AG04449 (cell line): ENCODE data around the gene VSIR.

ENCODE experiments used
- CTCF ChIA-PET: fragments of 350-600 bp; formaldehyde crosslinking; extraction: SDS; loops from one replicate; lab custom pipeline; 2021; ENCODE audit warnings: antibody characterized with exemption; lab: Yijun Ruan, JAX
- POLR2A ChIA-PET: fragments of 400-600, 350-600 bp; formaldehyde crosslinking; extraction: SDS; loops from one replicate; lab custom pipeline; 2020; ENCODE audit warnings: antibody characterized with exemption, inconsistent platforms; lab: Yijun Ruan, JAX
- DNase-seq: peaks from one replicate; pipeline ENCODE4 v3.0.0-alpha.2; 2010; ENCODE audit warnings: low read depth, low spot score
- H3K4me3 ChIP-seq: 2 replicates; pipeline ENCODE4 v1.5.1; 2011; ENCODE audit warnings: low read depth, mild to moderate bottlenecking, control low read depth, low read length
- TF ChIP-seq, protein P1 (sequence below): IDR thresholded peaks from one replicate; pipeline ENCODE4 v1.5.1; 2011; ENCODE audit warnings: mild to moderate bottlenecking, moderate library complexity, low read length, control low read depth, inconsistent platforms; ENCODE audit not compliant: insufficient read depth; ENCODE audit errors: missing control alignments

Gene VSIR

DNA sequence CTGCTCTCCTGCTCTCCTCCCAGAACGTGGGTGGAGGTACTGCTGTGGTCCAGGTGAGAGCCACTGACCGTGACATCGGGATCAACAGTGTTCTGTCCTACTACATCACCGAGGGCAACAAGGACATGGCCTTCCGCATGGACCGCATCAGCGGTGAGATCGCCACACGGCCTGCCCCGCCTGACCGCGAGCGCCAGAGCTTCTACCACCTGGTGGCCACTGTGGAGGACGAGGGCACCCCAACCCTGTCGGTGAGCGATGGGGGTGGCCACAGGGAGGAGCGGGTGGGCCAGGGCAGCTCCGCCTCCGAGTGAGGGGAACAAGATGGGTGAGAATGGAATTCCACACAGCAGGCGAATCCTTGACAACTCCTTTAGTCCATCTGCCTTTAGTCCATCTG is 31.6 kb downstream of the VSIR start:
- TF ChIP-seq, protein P1, sequence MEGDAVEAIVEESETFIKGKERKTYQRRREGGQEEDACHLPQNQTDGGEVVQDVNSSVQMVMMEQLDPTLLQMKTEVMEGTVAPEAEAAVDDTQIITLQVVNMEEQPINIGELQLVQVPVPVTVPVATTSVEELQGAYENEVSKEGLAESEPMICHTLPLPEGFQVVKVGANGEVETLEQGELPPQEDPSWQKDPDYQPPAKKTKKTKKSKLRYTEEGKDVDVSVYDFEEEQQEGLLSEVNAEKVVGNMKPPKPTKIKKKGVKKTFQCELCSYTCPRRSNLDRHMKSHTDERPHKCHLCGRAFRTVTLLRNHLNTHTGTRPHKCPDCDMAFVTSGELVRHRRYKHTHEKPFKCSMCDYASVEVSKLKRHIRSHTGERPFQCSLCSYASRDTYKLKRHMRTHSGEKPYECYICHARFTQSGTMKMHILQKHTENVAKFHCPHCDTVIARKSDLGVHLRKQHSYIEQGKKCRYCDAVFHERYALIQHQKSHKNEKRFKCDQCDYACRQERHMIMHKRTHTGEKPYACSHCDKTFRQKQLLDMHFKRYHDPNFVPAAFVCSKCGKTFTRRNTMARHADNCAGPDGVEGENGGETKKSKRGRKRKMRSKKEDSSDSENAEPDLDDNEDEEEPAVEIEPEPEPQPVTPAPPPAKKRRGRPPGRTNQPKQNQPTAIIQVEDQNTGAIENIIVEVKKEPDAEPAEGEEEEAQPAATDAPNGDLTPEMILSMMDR, result no peak
- POLR2A ChIA-PET, result no interaction called here
- CTCF ChIA-PET, result interaction anchor here (1.3 to 2.0 kb wide), 3 partner anchors 9 to 31 kb away, joined by 3 to 5 read pairs (median 5); partner anchors contain the start of gene VSIR
- no peak for DNase-seq
- no peak overlapping the region for H3K4me3 ChIP-seq

DNA sequence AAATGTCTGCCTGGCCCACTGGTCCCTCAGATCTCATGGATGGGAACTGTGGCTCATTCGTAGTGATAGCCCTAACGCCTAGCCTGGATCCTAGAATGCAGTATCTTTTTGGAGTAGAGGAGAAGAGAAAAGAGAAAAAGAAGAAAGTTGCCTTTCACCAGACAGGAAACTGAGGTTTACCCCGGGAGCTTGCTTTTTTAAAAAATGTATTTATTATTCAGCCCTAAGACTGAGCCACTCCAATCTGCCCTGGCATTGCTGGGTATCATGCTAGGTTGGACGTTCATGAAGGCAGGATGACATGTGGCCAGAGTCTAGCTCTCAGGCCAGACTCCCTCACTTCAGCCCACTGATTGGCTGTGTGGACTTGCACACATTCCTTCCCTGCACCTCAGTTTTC is 32.3 kb downstream of the VSIR start:
- TF ChIP-seq, protein P1, result no peak
- ChIA-PET CTCF (interaction anchor here (0.8 to 2.0 kb wide), 2 partner anchors 8 to 37 kb away, joined by 3 to 5 read pairs; no protein-coding TSS in a partner anchor), POLR2A (no interaction called here)
- no peak overlapping the region for H3K4me3 ChIP-seq
- DNase-seq, result no peak

- ChIA-PET CTCF (interaction anchor here (1.2 kb wide), 1 partner anchor 33 kb away, joined by 3 read pairs; the partner anchor contains the start of gene VSIR), POLR2A (no interaction called here)
- TF ChIP-seq, protein P1, result no peak
- H3K4me3 ChIP-seq, result no peak overlapping the region
- peak; percentile 16 for DNase-seq
Observed at GRCh38 chr10:71740069-71740653, 33.2 kb downstream of the VSIR start.

GRCh38 chr10:71739358-71739900 is 33.9 kb downstream of the VSIR start:
- TF ChIP-seq, protein P1, result no peak
- POLR2A ChIA-PET, result no interaction called here
- CTCF ChIA-PET, result interaction anchor here (1.2 kb wide), 1 partner anchor 34 kb away, joined by 3 read pairs; the partner anchor contains the start of gene VSIR
- H3K4me3 ChIP-seq, result no peak overlapping the region
- DNase-seq, result no peak

- DNase-seq, result no peak
- H3K4me3 ChIP-seq, result no peak overlapping the region
- ChIA-PET POLR2A (no interaction called here), CTCF (interaction anchor here (2.3 kb wide), 1 partner anchor 12 kb away, joined by 7 read pairs; no protein-coding TSS in a partner anchor)
- TF ChIP-seq, protein P1, result no peak
Observed at GRCh38 chr10:71737834-71738197, 35.5 kb downstream of the VSIR start.
